ENCODE data around the gene ADAMTS16.

Gene ADAMTS16

GRCh38 chr5:5316334-5316733 lies 176.2 kb downstream of the ADAMTS16 start:
- no peak for DNase-seq (ENCODE audit: low read depth, low spot score)

GRCh38 chr5:5317976-5318375 lies 177.8 kb downstream of the ADAMTS16 start:
- DNase-seq (ENCODE audit: low read depth, low spot score), result no peak

- DNase-seq (ENCODE audit: low read depth, low spot score), result no peak
Observed at GRCh38 chr5:5318426-5319190, 178.5 kb downstream of the ADAMTS16 start.

GRCh38 chr5:5320062-5320805 lies 180.1 kb downstream of the ADAMTS16 start:
- DNase-seq (ENCODE audit: low read depth, low spot score), result no peak

DNA sequence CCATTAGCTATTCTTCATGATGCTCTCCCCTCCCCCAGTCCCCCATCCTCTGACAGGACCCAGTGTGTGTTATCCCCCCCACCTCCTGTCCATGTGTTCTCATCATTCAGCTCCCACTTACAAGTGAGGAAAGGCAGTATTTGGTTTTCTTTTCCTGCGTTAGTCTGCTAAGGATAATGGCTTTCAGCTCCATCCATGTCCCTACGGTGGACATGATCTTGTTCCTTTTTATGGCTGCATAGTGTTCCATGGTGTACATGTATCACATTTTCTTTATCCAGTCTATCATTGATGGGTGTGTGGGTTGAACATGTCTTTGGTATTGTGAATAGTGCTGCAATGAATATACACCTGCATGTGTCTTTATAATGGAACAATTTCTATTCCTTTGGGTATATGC lies 181.0 kb downstream of the ADAMTS16 start:
- DNase-seq (ENCODE audit: low read depth, low spot score), result no peak

DNA sequence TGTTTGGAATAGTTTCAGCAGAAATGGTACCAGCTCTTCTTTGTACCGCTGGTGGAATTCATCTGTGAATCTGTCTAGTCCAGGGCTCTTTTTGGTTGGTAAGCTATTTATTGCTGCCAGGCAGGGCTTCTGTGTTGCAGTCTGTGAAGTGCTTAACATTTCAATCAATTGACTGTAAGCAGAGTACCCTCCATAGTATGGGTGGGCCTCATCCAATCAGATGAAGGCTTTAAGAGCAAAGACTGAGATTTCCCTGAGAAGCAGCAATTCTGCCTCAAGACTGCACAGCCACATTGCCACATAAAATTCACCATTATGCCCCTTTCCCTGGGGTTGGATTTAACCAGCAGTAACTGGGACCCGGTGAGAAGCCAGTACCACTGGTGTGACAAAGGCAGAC lies 183.4 kb downstream of the ADAMTS16 start:
- no peak for DNase-seq (ENCODE audit: low read depth, low spot score)

DNA sequence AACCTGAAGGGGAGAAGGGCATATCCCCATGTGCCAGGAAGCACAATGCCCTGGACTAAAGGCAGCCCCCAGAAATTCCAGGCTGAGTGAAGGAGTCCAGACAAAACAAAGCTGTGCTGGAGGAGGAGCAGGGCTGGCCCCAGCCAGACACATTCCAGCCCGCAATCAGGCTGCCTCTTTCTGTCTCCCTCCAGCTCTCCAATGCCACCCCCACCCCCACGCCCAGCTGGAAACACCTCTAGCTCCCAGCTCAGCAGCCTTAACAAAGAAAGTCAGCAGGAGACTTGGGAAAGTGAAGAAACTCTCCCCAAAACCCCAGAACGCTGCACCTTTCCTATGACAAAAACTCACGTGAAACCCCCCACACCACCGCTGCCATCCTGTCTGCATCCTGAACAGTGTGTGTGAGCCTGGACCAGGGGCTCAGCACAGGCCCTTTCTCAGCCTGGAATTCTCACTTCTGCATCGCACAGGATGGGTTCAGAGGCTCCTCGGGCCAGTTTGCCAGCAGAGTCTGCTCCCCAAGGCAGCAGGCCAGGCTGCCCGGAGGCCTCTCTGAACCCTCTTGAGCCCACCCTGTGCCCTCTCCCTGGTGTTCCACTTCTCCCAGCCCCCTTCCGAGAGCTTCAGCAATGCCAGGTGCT lies 186.1 kb downstream of the ADAMTS16 start:
- DNase-seq (ENCODE audit: low read depth, low spot score), result no peak

GRCh38 chr5:5327126-5327525 lies 187.0 kb downstream of the ADAMTS16 start:
- DNase-seq (ENCODE audit: low read depth, low spot score), result no peak

GRCh38 chr5:5330728-5331452 lies 190.8 kb downstream of the ADAMTS16 start:
- DNase-seq (ENCODE audit: low read depth, low spot score), result no peak

DNA sequence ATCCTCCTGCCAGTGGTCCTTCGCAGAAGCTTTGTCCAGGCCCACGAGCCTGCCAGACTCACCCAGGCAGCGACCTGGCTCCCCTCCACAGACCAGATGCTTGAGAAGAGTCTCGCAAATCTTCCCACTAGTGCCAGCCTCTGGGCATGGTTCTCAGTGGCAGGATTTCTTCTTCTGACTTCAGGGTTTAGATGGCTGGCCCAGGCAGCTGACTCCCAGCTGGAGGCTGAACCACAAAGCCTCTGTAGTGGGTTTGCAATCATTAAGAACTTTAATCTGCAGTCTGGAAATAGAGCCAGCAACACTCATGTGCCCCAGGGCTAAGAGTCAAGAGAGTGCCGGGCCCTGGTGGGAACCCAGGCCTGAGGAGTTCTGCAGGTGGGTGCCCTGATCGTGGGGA lies 191.7 kb downstream of the ADAMTS16 start:
- DNase-seq (ENCODE audit: low read depth, low spot score), result no peak

DNA sequence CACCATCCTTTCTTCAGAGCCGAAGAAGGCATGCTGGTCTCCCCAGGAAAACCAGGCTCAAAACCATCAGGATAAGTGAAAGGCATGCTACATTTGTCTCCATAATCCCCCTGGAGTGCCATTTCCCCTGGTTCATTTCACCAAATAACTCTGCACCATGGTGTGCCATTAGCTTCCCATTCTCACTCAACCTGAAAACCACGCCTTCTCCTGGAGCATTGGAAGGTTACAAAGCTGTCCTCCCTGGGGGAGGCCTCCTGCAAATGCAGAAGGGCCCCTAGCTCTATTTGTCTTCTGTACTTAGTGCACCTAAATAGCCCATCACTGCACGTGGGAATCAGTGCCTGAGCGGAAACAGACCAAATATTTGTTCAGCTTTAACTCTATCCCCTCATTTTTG lies 192.2 kb downstream of the ADAMTS16 start:
- no peak for DNase-seq (ENCODE audit: low read depth, low spot score)

GRCh38 chr5:5335107-5335506 lies 195.0 kb downstream of the ADAMTS16 start:
- DNase-seq (ENCODE audit: low read depth, low spot score), result no peak

- no peak for DNase-seq (ENCODE audit: low read depth, low spot score)
Observed at GRCh38 chr5:5335700-5336264, 195.7 kb downstream of the ADAMTS16 start.

DNA sequence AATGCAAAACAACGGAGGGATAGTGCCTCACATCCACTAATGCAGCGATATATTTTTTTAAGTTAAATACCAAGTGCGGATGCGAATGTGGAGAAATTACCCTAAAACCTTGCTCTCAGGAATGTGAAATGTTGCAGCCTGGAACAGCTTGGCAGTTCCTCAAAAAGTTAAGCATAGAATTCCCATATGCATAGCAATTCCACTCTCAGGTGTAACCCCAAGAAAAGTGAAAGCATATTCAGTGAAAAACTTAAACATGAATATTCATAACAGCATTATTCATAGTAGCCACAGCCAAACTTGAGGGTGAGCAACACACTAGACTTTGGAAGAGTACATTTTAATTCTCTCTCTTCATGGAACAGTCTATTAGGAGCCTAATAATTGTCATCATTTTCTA lies 199.1 kb downstream of the ADAMTS16 start:
- no peak for DNase-seq (ENCODE audit: low read depth, low spot score)

DNA sequence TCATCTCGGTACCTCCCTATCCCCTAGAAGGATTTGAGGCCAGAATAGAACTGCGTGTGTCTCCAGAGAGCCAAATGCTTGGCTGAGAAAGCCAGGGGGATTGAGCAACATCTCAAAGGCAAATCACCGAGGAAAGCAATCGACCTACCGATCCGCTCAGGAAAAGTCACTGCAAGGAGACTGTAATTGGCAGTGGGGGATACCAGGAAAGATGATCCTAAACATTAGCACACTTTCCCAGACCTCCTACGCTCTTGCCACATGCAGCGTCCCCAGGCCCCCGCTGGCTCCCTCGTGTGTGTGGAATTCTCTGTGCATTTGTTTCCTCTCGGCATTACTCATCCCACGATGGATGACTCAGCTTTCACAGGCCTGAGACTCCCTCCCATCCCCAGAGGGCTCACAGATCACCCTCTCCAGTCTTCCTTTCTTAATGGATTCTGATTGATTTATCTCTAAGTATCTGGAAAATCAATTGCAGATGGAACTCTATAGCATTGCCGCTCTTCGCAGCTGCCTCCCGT lies 200.1 kb downstream of the ADAMTS16 start:
- peak; percentile 47 for DNase-seq (ENCODE audit: low read depth, low spot score)

- no peak for DNase-seq (ENCODE audit: low read depth, low spot score)
Observed at GRCh38 chr5:5341531-5342292, 201.6 kb downstream of the ADAMTS16 start.

- DNase-seq (ENCODE audit: low read depth, low spot score), result no peak
Observed at GRCh38 chr5:5342784-5343183, 202.7 kb downstream of the ADAMTS16 start.

GRCh38 chr5:5343568-5343967 lies 203.4 kb downstream of the ADAMTS16 start:
- no peak for DNase-seq (ENCODE audit: low read depth, low spot score)

DNA sequence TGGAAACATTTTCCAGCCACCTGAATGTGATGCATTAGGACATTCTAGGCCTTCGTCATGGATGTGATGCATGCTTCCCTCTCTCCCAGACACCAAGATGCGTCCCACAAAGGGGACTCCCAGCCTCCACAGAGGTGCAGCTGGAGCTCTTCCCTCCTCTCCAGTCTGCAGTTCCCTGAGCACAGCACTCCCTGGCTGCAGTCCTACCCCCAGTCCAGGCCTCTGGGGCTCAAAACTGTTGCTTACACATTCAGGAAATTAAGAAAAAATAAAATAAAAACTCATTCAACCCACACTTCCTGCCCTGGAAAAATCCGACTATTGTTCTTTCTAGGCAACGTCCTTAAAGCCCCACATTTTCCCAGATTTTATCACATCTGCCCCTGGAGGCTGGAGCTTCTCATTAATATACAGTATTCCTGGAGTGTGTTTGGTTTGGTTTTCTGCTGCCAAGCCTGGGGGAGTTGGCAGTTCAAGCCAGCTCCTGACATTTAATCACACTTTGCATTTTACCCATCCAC lies 204.0 kb downstream of the ADAMTS16 start:
- no peak for DNase-seq (ENCODE audit: low read depth, low spot score)

- DNase-seq (ENCODE audit: low read depth, low spot score), result no peak
Observed at GRCh38 chr5:5344606-5345005, 204.5 kb downstream of the ADAMTS16 start.

Data from iPS DF 19.7 (cell line).